Umbilical cord (tissue), 2 donors: Measurements from ENCODE around the gene STAT5A. TPM values are rescaled to one million over a fixed set of nuclear protein-coding genes. Genes with fewer than 3 reads are reported as not detected.
"Not testable (repeated sequence)": the region's sequence is repeated elsewhere in the genome, so short reads cannot be mapped to it uniquely, and the experiment has no call there.

Experiments used
- DNase-seq: peaks from one replicate; pipeline ENCODE4 v3.0.0-alpha.2; 2015; ENCODE audit warnings: low spot score
- total RNA-seq: library from RNA; depleted of rRNA; stranded (reverse); fragments of >200 nt; gene quantifications from one replicate; pipeline ENCODE4 v1.2.3, GENCODE V29; 2014; ENCODE audit warnings: low replicate concordance; ENCODE audit not compliant: insufficient read depth

Gene STAT5A
- total RNA-seq, 1 donor from 2014 or later = 66.7 TPM

DNA sequence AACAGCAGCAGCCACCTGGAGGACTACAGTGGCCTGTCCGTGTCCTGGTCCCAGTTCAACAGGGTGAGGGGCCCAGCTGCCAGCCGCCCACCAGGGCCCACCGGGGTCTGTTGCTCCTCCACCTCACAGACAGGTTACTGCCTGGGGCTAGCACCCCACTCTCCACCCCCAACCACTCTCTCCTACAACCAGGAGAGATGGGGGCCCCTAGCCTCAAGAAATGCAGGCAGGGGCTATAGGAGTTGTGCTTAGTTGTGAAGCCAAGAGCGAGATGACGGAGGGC, 18.0 kb downstream of the STAT5A start:
- no peak for DNase-seq

DNA sequence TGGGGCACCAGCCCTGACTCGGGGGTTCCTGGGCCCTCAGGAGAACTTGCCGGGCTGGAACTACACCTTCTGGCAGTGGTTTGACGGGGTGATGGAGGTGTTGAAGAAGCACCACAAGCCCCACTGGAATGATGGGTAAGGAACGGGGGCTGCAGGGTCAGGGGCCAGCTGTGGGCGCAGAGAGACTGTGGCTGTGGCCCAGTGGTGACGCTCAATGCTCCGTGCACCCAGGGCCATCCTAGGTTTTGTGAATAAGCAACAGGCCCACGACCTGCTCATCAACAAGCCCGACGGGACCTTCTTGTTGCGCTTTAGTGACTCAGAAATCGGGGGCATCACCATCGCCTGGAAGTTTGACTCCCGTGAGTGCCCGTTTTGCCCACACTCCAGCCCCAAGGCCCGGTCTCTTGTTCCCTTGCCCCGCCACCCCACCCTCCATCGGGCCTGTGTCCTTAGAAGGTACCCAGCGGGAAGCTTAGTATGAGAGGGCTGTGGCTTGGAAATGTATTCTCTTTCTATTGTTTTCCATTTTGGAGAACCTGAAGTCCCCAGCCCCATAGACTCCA, 19.1 kb downstream of the STAT5A start:
- DNase-seq = no peak

DNA sequence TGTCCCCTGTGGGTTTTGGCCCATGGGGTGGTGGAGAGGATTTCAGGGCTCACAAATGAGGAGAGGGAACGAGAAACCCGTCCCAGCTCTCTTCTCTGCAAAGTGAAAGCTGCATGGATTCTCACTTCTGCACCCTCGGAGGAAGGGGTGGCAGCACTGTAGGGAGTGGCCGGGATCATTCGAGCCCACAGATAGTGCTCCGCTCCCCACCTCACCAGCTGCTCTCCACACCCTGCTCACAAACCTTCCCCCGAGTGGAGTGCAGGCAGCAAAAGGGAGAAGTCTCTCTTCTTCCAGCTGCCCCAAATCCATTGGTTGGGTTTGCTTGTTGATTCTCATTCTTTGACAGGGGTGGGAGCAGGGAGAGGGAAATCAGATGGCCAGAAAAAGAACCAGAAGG, 20.1 kb downstream of the STAT5A start:
- no peak for DNase-seq

DNA sequence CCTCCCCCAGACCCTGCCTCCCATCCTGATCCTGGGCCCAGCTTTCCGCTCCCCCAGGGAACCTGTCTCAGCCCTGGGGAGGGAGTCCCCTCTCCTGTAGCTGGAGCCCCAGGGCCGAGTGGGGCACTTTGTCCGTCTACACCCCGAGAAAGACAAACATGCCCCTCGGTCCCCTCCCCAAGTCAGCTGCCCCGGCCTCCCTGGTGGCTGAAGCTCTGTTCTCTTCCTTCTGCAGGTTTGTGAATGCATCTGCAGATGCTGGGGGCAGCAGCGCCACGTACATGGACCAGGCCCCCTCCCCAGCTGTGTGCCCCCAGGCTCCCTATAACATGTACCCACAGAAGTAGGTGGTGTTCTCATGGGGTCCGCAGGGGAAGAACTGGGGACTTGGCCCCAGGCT, 20.8 kb downstream of the STAT5A start:
- DNase-seq = no peak

DNA sequence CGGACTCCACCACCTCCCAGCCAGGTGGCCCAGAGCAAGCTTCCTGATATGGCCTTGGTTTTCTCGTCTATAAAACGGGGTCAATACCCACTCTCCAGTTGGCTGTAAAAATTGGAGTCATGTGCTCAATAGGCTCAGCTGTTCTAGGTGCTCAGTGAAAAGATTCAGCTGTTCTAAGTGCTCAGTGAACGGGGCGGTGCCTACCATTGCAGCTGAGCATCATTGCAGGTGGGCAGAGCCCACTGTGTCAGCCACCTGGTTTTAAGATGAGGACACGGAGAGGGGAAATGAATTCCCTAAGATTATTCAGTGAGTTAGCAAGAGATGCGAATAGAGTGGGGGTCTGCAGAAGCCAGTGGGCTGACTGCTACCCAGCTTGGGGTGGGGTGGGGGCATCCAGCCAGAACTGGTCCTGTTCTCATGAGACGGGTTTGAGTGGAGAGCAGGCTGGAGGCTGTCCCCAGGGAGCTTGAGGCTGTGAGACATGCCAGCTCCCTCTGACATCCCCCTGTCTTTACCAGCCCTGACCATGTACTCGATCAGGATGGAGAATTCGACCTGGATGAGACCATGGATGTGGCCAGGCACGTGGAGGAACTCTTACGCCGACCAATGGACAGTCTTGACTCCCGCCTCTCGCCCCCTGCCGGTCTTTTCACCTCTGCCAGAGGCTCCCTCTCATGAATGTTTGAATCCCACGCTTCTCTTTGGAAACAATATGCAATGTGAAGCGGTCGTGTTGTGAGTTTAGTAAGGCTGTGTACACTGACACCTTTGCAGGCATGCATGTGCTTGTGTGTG, 21.9 kb downstream of the STAT5A start:
- DNase-seq = no peak

DNA sequence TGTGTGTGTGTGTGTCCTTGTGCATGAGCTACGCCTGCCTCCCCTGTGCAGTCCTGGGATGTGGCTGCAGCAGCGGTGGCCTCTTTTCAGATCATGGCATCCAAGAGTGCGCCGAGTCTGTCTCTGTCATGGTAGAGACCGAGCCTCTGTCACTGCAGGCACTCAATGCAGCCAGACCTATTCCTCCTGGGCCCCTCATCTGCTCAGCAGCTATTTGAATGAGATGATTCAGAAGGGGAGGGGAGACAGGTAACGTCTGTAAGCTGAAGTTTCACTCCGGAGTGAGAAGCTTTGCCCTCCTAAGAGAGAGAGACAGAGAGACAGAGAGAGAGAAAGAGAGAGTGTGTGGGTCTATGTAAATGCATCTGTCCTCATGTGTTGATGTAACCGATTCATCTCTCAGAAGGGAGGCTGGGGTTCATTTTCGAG, 22.5 kb downstream of the STAT5A start:
- DNase-seq = no peak

DNA sequence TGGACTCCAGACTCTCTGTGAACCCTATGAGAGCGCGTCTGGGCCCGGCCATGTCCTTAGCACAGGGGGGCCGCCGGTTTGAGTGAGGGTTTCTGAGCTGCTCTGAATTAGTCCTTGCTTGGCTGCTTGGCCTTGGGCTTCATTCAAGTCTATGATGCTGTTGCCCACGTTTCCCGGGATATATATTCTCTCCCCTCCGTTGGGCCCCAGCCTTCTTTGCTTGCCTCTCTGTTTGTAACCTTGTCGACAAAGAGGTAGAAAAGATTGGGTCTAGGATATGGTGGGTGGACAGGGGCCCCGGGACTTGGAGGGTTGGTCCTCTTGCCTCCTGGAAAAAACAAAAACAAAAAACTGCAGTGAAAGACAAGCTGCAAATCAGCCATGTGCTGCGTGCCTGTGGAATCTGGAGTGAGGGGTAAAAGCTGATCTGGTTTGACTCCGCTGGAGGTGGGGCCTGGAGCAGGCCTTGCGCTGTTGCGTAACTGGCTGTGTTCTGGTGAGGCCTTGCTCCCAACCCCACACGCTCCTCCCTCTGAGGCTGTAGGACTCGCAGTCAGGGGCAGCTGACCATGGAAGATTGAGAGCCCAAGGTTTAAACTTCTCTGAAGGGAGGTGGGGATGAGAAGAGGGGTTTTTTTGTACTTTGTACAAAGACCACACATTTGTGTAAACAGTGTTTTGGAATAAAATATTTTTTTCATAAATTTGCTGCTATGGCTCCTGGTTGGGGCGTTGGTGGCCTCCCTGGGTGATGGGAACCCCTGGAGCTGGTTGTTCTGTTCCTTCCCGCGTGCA, 23.1 kb downstream of the STAT5A start:
- peak; percentile 98 for DNase-seq

DNA sequence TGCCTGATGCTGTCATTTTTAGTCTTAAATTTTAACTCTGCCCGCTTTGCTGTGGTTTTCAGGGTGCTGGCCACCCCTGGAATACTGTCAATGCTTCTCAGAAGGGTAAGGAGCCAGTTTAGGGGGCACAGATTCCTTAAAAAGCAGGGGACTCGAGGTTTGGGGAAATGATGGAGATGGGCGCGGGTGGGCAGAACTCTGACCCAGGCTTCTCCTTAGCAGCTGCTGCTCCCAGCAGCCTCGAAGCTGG, 23.7 kb downstream of the STAT5A start:
- no peak for DNase-seq

DNA sequence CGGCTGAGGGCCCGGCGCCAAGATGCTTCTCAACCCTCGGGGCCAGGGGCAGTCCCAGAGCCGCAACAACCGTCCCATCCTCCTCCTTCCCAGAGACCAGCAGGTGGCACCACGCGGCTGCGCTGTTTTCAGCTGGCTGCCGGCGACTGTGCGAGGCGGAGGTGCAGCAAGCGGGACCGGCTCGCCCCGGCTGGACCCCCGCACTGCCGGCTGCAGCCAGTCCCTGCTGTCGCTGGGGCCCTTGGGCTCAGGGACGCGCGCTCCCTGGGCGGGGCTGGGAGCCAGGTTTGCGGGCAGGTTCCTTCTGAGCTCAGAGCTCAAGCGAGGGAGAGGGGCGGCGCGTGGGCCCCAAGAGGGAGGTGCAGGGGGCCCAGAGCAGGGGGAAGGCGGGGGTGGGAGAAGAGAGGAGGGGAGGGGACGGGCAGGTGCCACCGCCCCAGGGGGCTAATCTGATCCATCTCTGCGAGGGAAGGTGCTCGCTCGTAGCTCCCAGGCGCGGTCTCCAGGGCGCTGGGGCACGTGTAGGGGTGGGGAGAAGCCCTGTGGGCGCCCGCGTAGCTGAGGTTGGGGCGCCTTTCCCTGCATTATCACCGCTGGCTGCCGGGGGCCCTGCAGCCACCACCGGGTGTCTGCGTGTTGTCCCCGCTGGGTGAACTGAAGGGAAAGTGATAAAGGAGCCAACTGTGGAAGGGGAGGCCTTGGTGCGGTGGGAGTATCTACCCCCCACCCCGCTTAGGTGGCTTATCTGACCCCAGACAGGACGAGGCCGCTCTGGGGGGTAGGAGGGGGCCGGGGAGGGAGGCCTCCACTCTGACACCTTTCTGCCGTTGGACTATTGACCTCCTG, 24.2 kb downstream of the STAT5A start:
- peak; percentile 92 for DNase-seq

DNA sequence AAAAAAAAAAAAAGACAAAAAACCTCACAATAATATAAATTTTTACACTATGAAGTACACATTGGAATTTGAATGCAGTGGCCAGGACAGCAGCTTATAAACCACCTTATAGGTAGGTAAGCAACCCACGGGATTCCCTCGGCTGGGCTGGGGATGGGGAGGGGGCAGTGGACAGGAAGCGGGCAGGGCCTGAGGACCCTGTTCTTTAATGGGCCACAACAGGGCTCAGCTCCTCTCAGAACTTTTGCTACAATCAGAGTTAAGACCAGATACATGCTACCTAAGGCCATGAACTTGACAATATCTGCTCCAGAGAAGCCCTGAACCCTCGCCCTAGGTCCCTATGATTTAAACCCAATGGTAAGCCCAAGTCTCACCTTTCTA, 25.1 kb downstream of the STAT5A start:
- DNase-seq = no peak

DNA sequence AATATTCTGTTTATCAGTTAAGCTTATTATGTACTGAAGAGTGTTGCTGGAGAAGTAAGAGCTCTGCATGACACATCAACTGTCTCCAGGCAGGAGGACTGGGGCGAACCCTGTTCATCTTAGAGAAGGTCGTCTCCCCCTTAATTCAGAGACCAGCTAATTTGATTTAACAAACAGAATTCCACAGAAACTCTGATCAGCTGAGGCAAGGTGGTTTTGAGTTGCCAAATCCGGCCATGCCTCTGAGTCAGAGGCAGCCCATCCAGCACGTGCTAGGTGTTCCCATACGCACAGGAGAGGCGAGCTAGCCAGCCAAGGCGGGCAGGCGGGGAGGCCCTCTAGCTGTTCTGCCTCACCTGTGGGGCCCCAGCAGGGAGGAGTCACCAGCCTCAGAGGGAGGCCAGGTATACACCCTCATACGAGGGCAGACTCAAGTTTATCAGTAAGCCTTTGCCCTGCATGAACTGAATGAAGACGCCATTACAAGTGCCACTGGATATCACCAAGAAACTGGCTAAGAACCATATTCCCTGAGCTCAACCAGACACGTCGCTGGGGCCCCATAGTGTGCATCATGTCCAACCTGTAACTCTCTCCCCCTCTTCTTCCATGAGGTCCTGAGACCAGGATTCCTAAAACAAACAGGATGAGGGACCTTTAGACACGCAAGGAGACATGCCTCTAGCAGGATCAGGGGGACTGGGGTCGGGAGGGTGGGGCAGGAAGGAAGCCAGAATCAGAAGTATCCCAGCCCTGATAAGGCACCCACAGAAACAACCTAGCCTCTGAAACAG, 25.7 kb downstream of the STAT5A start:
- DNase-seq = no peak

DNA sequence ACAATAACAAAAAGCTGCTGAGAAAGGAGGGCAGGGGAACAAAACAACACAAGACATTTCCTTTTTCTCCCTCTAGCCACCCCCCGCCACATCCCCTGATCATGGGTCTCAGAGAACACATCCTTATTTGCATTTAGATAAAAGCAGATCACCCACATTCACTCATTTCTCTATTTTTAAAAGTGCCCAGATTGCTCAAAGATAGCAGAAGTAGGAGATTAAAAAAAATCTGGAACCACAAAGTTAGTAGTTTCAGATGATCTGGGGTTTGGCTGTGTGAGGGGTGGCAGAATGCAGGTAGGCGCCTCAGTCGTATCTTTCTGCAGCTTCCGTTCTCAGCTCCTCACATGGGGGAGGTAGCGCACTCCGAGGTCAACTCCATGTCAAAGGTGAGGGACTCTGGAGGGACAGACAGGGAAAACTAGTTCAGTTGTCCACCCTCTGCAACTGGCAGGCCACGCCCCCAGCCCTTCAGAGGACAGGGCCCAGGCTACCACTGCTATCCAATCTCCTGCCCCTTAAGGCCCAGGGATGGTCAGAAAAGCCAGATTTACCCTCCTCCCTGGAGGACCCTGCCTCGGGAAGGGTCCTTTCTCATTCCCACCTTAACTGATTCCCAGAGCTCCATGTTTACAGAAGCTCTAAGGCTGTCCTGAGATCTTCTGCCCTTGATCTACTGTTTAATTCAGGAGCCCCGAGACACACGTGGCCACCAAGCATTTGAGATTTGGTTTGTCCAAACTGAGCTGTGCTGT, 27.3 kb downstream of the STAT5A start:
- DNase-seq = no peak

DNA sequence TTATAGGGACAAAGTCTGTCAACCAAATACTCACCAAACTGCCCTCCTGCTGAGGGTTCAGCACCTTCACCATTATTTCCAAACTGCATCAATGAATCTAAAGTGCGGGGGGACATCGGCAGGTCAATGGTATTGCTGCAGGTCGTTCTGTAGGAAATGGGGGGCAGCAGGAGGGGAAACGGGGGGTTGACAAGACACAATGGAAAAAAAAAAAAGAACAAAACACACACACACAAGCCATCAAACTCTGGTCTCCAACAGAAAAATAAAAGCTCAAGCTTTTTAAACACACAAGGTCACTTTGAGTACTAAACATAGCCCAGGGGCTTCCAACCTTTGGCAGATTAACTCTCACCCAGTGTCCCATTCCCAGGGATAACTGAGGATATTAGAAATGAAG, 28.5 kb downstream of the STAT5A start:
- no peak for DNase-seq

DNA sequence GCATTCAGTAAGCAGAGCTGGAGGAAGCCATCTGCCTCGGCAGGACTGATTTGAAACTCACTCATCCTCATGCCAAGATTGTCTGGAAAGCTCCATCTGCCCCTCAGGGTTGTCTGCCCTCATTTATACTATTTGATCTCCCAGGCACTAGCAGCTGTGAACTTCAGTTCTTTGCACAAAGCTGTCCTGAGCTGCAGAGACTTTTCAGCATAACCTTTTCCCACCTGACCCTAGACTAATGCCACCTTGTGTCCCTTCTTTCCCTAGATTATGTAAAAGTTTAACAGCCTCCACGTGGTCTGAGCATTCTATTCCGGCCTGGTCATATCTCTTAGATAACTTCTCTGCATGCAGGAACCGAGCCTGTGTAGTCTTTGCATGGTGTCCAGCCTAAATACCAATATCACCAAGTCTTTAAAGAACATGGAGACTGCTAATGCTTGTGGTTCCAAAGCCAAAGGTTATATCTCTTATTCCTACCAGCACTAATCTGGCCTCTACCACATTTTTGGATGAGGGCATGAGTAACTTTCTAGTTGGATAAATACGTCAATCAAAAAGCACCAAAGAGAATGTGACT, 29.1 kb downstream of the STAT5A start:
- DNase-seq = no peak

DNA sequence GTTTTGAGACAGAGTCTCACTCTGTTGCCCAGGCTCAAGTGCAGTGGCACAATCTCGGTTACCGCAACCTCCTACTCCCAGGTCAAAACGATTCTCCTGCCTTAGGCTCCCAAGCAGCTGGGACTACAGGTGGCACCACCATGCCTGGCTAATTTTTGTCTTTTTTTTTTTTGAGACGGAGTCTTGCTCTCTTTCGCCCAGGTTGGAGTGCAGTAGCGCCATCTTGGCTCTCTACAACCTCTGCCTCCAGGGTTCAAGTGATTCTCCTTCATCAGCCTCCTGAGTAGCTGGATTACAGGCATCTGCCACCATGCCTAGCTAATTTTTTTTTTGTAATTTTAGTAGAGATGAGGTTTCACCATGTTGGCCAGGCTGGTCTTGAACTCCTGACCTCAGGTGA, 29.7 kb downstream of the STAT5A start:
- not testable (repeated sequence) for DNase-seq

DNA sequence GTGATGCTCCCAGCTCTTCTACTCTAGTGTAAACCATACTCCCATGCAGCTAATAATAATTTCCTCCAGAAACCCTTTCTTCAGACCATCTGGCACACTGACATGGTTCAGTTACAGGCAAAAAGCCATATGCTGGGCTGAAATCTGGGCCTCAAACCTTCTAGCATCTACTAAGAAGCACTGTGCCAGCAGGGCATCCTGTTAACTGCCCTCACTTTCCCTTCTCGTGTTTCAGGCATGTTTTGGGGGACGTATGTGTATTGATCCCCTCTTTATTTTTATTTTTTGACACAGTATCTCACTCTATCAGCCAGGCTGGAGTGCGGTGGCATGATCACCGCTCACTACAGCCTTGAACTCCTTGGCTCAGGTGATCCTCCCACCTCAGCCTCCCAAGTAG, 33.3 kb downstream of the STAT5A start:
- DNase-seq = no peak

DNA sequence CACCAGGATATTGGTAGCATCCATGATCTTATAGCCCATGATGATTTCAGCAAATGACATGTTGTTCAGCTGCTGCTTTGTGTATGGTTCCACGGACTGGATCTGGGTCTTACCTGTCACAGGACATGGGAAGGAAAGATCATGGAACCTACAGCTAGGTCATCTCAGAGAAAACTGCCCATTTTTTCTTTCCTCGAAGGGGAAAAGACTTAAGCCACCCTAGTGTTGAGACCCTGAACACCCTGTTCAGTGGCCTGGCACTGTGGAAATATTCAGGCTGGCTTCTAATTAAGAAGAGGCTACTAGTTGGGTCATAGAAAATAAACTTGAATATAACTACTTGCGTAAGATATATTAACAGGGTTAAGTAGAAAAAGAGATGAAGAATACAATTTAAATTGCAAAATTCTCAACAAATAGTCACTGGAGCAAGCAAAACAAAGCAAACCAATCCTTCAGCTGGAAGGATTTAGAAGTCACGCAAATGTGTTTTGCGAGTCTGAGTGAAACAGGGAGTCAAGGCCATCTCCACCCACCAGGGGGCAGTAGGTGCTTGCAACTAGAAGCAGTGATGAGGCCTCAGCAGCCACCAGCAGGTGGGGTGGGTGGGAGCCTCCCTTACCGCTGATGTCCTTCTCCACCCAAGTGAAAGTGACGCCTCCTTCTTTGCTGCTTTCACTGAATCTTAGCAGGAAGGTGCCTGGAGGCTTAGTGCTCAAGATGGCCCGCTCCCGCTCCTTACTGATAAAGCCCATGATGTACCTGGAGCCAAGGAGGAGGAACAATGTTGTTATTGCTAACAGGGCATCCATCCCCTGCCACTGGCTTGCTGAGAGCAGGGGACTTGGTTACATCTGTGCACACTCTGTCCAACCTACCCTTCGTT, 34.3 kb downstream of the STAT5A start:
- DNase-seq = peak; percentile 93

DNA sequence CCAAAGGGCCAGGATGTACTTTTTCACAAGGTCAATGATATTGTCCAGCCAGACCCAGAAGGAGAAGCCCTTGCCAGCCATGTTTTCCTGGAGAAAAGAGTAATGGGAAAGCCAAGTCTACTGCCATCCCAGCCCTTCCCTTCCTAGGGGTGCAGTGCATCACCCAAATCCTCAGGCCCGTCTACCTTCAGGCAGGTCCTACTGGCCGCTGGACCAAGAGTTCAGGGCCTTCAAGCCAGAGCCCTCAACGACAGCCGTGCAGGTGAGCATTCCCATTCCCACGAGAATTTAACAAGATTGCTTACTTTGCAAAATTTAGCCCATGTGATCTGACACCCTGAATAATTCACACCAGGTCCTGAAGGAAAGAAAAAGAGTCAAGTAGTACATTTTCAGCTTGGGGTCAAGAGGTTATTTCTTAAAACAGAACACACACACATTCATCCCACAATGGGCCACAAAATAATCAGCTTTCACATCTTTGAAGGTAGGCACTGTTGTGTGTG, 35.0 kb downstream of the STAT5A start:
- DNase-seq = no peak

DNA sequence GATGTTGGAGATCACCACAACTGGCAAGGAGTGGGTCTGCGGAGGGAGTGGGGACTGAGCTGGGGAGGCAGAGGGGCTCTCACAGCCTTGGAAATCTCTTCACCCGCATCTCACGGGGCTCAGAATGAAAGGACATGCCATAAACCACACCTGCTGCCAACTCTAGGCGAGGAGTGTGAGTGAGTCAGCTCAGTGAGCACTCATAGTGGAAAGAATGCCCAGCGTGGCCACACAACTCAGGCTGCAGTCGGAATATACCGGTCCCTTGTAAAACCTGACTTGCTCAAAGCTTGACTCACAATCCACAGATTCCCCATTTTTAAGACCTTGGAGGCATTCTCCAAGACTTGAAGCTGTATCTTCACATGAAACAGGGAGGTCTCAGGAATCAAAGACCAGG, 36.7 kb downstream of the STAT5A start:
- no peak for DNase-seq
